NCI-H2196 (cell line): ENCODE measurements around the gene GIMAP2.

Source experiments
- DNase-seq: peaks from one replicate; lab custom pipeline; 2025; ENCODE audit not compliant: unreplicated experiment; lab: John Stamatoyannopoulos, UW

Gene GIMAP2

GRCh38 chr7:150732786-150733481 is 47.4 kb downstream of the GIMAP2 start:
- no peak for DNase-seq

GRCh38 chr7:150733482-150734095 is 48.1 kb downstream of the GIMAP2 start:
- DNase-seq, result no peak

- no peak for DNase-seq
Observed at GRCh38 chr7:150734254-150734653, 48.7 kb downstream of the GIMAP2 start.

GRCh38 chr7:150735596-150736358 is 50.3 kb downstream of the GIMAP2 start:
- DNase-seq, result no peak

DNA sequence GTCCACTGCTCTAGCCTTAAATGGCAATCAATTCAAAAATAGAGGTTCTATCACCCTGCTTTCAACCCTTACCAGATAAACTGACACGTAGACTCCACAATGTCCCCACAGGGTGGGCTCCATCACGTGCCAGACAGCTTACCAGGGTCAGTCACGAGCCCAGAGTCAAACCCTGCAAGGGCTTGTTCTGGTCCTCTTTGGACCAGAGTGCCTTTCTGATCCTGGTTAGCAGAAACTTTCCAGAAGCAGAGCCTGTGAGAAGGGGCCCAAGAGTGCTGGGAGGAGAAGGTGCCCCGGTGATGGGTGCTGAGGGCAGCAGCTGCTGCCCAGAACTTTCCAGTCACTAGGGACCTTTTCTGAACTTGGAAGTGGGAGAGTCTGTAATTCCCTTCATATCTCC is 51.4 kb downstream of the GIMAP2 start:
- DNase-seq, result no peak

GRCh38 chr7:150737265-150738055 is 52.0 kb downstream of the GIMAP2 start, which contains the start of gene GIMAP5:
GIMAP5 (plus strand) TSS chr7:150737418; CDS start chr7:150740885, 3,467 bp downstream.
- no peak for DNase-seq

DNA sequence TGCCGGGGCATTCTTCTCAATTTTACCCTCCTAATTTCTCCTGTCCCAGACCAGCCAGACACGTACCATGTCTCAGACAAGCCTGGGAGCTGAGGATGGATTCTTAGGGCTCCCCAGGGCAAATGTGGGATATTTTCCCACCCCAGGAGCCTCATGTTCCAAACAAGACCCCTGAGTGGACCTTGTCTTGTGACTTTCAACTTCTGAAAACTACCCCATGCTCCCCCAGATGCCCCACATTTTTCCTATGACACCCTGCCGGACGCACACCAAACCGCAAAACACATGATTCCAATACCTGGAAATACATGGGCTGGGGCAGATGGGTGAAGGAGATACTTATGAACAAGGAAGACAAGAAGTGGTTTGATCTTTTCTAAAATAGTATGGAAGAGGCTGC is 52.6 kb downstream of the GIMAP2 start:
- DNase-seq, result no peak

DNA sequence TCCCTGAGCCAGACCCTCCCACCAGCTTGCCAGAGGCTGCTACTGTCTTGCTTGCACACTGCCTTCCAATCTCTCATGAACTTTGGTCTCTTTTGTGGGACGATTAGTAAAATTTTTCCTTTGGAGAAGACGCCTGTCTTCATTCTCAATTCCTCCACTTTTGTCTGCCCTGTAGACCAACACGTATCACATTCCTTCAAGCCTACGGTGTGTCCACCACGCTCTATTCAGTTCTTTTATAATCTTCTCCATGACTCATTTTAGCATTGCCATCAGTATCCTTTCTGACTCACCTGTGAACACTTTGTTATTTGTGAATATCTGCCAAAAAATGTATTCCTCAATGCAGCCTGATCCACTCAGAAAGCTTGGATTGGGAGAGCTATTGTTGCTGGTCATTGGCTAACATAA is 53.1 kb downstream of the GIMAP2 start:
- DNase-seq, result no peak

GRCh38 chr7:150739033-150739432 is 53.5 kb downstream of the GIMAP2 start:
- DNase-seq, result no peak

GRCh38 chr7:150740053-150740452 is 54.5 kb downstream of the GIMAP2 start:
- DNase-seq, result no peak

DNA sequence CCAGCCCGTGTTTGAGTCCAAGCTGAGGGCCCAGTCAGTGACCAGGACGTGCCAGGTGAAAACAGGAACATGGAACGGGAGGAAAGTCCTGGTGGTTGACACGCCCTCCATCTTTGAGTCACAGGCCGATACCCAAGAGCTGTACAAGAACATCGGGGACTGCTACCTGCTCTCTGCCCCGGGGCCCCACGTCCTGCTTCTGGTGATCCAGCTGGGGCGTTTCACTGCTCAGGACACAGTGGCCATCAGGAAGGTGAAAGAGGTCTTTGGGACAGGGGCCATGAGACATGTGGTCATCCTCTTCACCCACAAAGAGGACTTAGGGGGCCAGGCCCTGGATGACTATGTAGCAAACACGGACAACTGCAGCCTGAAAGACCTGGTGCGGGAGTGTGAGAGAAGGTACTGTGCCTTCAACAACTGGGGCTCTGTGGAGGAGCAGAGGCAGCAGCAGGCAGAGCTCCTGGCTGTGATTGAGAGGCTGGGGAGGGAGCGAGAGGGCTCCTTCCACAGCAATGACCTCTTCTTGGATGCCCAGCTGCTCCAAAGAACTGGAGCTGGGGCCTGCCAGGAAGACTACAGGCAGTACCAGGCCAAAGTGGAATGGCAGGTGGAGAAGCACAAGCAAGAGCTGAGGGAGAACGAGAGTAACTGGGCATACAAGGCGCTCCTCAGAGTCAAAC is 56.9 kb downstream of the GIMAP2 start:
- DNase-seq, result no peak
